HG02970 (cell line): ENCODE measurements around the gene SLC9A2.

ENCODE experiments used
- ATAC-seq: cut with Tn5 transposase; IDR thresholded peaks from one replicate; pipeline ENCODE4 v1.9.1; 2021; ENCODE audit warnings: mild to moderate bottlenecking, moderate library complexity, moderate number of reproducible peaks; ENCODE audit not compliant: unreplicated experiment, low FRiP score

Gene SLC9A2, protein sequence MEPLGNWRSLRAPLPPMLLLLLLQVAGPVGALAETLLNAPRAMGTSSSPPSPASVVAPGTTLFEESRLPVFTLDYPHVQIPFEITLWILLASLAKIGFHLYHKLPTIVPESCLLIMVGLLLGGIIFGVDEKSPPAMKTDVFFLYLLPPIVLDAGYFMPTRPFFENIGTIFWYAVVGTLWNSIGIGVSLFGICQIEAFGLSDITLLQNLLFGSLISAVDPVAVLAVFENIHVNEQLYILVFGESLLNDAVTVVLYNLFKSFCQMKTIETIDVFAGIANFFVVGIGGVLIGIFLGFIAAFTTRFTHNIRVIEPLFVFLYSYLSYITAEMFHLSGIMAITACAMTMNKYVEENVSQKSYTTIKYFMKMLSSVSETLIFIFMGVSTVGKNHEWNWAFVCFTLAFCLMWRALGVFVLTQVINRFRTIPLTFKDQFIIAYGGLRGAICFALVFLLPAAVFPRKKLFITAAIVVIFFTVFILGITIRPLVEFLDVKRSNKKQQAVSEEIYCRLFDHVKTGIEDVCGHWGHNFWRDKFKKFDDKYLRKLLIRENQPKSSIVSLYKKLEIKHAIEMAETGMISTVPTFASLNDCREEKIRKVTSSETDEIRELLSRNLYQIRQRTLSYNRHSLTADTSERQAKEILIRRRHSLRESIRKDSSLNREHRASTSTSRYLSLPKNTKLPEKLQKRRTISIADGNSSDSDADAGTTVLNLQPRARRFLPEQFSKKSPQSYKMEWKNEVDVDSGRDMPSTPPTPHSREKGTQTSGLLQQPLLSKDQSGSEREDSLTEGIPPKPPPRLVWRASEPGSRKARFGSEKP

DNA sequence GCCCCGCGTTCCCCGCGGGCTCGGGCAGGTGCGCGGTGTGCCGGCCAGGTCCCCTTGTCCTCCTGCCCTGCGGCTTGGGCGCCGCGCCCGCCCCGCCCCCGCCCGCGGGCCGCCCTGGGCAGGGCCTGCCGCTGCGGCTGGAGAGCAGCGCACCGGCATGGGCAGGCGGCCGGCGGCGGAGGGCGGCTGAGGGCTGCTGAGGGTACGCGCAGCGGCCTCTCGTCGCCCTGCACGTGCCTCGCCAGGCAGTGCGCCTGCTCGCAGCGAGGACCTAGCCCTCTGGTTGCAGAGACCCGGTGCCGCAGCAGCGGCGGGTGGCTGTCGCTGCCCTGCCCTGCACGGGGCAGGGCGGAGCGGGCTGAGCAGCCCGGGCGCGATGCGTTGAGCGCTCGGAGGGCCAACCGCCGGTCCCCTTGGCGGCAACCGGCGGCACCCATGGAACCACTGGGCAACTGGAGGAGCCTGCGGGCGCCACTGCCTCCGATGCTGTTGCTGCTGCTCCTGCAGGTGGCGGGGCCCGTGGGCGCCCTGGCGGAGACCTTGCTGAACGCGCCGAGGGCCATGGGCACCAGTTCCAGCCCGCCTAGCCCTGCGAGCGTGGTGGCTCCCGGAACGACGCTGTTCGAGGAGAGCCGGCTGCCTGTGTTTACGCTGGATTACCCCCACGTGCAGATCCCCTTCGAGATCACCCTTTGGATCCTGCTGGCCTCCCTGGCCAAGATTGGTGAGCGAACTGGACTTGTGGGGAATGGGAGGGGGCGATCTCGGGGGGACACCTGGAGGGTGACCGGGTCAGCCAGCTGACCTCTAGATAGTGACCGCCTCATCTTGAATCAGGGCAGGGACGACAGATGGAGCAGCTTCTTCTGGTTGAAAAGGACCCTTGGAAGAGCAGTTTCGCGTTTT, at the start of gene SLC9A2:
TSS of gene SLC9A2 (plus strand) at position 140 of the 906 bp plus-strand sequence. CDS start at position 436, 296 bp downstream.
- no peak for ATAC-seq

DNA sequence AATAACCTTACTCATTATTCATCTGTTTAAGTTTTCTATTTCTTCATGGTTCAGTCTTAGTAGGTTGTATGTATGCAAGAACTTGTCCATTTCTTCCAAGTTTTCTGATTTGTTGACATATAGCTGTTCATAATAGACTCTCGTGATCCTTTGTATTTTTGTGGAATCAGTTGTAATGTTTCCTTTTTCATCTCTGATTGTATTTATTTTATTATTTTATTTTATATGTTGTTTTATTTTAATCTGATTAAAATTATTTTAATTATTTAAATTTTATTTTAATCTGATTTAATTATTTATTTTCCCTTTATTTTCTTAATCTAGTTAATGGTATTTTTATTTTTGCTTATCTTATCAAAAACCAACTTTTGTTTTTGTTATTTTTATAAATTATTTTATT, 43.5 kb upstream of the SLC9A2 start:
- no peak for ATAC-seq

- no peak for ATAC-seq
Observed at GRCh38 chr2:102578376-102578775, 41.0 kb upstream of the SLC9A2 start.

GRCh38 chr2:102581911-102582310, 37.4 kb upstream of the SLC9A2 start:
- ATAC-seq = no peak

GRCh38 chr2:102582845-102583244, 36.5 kb upstream of the SLC9A2 start:
- ATAC-seq = no peak

DNA sequence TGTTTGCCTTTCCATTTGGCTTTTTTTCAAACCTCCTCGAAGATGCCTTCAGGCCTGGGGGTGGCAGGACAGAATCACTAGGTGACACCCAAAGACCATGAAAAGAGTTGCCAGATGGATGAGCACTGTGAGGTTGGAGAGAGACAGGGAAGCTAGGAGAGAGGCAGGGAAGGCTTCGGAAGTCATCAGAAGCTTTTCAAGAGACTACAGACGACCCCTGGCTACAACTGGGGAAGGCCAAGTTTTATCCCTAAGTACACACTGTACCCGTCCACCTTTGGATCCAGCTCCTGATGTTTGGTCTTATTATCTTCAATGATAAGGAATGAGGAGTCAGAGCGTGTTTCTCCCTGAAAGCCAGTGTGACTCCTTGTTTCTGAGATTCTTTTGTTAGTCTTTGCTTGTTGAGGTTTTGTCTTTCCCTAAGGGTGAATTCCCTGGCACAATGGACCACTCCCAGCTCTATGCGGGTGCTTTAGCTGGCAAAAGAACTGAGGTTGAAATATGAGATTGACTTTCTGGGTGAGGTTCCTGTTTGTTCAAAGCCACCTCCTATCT, 33.4 kb upstream of the SLC9A2 start:
- no peak for ATAC-seq

DNA sequence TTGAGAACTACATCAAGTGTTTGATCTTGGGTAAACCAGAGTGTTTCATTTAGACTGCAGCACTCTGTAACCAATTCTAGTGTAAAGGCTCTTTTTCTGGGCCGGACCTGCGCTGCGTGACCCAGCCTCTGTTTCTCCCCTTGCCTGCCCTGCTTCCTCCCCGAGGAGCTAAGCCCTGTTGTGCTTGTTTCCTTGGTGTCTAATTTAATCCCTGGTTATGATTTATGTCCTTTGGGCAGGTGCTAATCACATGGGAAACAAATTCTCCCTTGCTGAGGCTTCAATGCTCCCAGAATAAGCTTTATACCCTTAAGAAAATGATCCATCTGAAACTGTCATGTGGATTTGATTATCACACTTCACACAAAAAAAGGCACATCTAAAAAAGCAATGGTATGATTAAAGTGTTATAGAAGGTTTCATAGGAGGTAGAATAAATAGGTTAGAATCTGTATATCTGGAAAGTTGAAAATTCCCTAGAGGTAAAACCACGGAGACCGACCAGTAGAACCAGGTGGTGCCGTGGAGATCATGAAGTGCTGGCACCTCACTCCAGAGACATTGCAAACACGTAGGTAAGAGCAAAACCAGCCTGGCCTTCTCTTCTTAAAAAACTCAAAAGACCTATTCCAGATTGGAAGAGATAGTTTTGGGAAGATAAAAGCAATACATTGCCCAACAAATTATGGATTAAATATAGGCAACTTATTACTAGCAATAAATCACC, 31.0 kb upstream of the SLC9A2 start:
- ATAC-seq = no peak

DNA sequence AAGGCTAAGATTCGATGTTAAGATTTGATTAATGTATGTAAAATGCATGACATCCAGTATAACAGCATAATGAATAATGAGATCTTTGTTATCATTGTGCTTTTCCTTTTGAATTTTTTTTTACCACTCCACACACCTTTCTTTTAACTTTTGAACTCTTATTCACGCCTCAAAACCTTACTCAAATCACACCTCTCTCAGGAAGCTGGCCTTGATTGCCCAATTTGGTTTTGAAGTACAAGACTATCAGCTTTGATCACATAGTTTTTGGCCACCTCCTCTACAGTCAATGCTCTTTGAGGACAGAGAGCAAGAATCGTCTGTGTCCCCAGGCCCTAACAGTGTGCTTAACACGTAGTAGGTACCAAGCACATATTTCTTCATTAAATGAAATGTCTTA, 29.9 kb upstream of the SLC9A2 start:
- ATAC-seq = no peak

DNA sequence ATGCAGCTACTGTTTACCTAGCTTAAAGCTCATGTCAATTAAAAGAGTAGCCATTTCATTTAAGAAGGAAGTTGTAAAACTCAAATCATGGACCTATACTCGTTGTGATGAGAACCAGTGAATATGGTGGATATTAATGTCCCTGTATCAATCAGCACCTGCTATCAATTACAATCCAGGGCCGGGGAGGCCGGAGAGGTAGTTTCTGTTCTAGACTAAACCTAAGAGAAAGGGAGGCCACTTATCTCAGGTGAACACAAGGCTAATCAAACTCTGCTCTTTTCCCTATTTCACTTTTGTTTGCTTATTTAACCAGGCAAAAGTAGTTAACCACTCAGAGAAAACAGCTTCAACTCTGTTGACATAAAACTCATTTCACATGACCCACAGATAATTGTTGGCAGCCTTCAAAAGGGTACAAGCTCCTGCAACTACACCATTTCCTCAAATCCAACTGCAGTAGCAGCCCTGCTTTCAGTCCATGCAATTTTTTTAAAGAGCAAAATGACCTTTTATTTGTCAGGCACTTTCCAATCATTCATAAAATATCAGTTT, 27.8 kb upstream of the SLC9A2 start:
- ATAC-seq = no peak

- ATAC-seq = no peak
Observed at GRCh38 chr2:102592601-102593000, 26.8 kb upstream of the SLC9A2 start.

DNA sequence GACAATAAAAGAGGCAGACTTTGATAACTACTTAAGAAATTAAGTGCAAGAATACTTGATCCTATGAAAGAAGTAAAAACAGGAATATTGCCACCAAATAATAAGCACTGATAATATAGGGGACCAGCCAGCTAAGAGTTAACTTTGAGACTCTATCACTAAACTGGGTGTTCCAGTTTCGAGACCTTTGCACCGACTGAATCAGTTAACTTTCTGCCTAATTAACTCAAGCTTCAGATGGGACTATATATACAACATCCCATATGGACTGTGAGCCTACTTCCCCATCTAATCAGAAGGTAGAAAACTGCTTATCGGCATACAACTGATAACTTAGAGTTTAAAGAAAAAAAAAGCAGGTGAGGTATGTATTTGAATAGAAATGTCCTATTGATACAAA, 25.8 kb upstream of the SLC9A2 start:
- ATAC-seq = no peak

GRCh38 chr2:102594445-102595016, 24.8 kb upstream of the SLC9A2 start:
- no peak for ATAC-seq

- no peak for ATAC-seq
Observed at GRCh38 chr2:102597788-102598187, 21.6 kb upstream of the SLC9A2 start.

GRCh38 chr2:102599486-102599885, 19.9 kb upstream of the SLC9A2 start:
- no peak for ATAC-seq

GRCh38 chr2:102601730-102602129, 17.6 kb upstream of the SLC9A2 start:
- ATAC-seq = no peak

DNA sequence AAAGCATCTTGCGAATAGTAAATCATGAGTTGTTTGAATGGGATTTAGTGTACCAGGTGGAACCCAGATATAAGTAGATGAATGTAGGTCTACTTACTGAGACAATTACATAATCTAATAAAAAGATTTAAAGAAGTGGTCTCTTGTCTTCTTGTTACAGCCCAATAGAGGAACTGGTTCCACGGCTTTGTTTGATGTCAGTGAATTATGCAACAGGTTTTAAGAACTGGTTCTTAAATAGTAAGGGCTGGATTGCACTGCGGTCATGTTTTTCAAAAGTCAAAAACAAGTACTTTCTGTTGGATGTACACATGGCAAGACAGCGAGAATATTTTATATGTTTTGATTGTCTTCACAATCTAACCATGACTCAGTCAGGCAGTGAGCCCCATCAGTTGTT, 15.4 kb upstream of the SLC9A2 start:
- ATAC-seq = no peak

- ATAC-seq = no peak
Observed at GRCh38 chr2:102604769-102605168, 14.6 kb upstream of the SLC9A2 start.

DNA sequence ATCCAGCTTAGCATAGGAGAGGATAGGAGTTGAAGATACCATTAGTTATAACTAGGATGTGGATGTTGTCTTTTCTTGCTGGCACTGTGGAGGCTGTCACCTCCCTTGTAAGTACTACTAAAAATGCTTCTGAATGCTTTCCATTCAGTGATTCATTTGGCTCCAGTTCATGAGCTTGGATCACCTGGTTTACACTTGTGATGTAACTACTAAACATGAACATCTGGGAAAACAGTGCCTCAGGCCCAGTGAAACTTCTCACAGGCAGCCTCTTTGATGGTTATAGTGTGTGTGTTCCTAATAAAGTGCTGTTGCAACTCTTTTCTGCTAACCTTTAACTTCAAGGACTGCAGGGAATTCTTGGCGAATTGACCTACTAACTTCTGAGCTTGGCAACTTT, 13.0 kb upstream of the SLC9A2 start:
- no peak for ATAC-seq
